Measurements from ENCODE around the gene PNO1.
"Not testable (repeated sequence)": the region's sequence is repeated elsewhere in the genome, so short reads cannot be mapped to it uniquely, and the experiment has no call there.

- TF ChIP-seq POLR2AphosphoS5 (IDR thresholded peaks at IDR 0.05; ENCODE audit: low read depth); CTCF (conservative IDR thresholded peaks at IDR 0.05; ENCODE audit: low read depth in 2 of 2); ZNF114 (CRISPR knock-in tag; IDR thresholded peaks at IDR 0.05); REST (IDR thresholded peaks at IDR 0.05; ENCODE audit: unreplicated experiment); STAT1 (IDR thresholded peaks at IDR 0.05; ENCODE audit: unreplicated experiment): not testable (repeated sequence)
Measured at GRCh38 chr2:68117922-68118321, 39.8 kb upstream of the PNO1 start.
